Measurements from ENCODE around the gene SCFD2.

The SCFD2 gene

DNA sequence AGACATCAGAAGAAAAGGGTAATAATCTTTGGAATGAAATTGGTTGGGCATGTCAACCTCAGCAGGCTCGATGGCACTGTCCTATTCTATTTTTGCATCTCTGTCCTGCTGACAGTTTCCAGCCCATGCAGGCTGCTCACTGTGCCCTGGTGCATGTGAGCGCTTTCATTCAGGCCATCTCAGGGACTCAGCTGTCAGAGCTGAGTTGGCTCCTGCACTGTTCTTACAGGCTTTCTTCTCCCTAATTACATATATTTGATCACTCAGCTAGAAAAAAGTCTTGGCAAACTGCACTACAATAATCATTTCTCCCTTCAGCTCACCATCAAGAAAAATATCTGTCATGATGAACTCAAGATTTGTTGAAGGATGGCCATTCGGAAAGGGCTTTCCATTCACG is 419.0 kb downstream of the SCFD2 start:
- peak in 1 of 2 experiments; percentile 3 for DNase-seq

DNA sequence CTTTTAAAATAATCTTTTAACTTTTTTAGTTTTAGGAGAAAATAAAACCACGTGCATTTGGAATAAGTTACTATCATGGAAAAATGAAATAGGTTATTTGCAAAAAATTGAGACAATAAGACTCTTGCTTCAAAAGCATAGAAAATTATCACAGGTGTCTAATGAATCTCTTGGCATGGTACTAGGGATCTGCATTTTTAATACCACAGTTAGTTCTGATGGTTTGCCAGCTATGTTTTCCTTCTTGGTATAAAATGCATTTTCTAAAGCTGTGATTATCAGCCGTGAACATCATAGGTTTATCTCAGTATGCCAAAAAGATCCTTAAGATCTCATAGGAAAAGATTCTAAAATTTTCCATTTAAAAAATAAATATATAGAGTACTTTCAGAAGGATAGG is 419.9 kb downstream of the SCFD2 start:
- DNase-seq: no peak

DNA sequence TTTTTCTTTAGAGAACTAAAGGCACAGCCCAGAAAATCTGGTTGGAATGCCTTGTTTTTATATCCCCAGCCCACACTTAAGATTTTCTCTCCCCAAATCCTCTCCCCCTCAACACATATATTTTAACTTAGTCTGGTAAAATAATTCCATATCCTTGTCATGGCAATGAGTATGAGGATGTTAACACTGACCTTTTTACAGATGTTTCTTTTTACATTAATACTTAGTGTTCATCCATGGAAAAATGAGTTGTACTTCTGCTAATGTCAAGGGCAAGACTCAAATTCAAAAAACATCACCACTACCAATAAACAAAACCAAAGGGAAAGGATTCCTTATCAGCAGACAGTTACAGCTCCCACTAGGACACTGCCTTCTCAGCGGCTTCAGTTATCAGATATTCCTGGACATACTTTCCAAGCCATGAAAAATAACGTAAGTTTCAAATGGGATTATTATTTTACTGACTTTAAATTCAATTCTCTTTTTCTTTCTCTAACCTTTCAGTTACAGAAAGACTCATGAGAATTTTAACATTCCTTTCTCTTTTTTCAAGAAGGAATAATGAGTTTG is 420.4 kb downstream of the SCFD2 start:
- no peak for DNase-seq

DNA sequence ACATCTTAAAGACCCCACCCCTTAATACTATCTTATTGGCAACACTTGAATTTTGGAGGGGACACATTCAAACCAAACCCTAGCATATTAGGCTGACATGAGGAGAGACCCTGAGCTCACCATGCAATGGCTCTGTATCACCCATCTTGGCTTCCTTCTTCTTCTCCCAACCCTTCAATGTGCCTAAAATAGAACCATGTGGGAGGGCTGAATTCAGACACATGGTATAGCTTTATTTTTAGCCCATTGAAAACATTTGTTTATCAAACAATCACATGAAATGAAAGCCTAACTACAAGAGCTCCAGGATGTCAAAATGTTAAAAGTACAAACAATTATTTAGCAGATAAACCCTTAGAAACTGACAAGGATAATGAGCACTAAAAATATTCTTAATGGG is 422.2 kb downstream of the SCFD2 start:
- DNase-seq: peak in 1 of 2 experiments; percentile 46

DNA sequence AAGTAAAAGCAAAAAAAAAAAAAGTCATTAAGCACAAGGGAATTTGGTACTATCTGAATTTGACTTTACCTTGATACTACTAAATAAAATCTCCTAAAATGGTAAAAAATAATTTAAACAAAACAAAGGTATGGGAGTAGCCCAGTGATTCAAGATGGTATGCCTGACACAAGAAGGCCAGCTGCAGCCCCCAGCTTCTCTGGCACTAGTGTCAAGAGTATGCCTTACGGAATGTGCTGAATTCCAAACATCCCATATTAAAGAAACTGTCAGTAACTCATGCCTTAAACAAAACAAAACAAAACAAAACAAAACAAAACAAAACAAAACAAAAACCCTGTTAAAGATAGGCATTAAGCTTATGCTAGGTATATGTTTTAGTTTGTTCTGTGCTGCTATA is 422.9 kb downstream of the SCFD2 start:
- DNase-seq: no peak

DNA sequence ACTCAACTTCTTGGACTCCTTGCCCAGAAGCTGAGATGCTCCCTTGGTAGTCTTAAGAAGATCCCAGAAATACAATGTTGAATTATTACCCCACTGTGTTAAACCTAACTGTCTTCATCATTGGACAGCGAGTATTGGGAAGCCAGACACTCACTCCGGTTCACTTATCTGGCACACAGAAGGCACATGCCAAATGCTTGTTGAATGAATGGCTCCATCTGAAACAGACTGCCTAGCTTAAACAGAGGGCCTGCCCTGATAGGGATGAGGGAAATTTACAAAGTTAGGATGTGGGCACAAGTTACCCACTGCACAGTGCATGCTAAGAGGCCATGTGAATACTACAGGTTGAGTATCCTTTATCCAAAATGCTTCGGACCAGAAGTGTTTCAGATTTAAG is 424.4 kb downstream of the SCFD2 start:
- DNase-seq: no peak

DNA sequence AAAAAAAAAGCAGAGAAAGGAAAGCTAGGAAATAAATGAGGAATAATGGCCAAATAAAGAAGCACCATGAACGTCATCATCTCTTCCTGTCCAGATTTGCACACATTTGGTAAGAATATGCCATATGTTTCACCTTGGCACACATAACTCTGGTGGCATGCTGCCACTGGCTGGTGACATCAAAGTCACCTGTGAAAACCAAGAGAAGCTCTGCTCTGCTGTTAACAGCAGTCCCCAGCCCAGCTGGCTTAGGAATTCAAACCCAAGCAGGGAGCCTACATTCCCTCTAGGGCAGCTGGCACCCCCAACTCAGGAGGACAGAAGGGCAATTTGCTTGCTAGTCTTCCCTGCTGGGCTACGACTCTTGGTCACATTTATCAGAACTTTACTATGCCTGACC is 426.1 kb downstream of the SCFD2 start:
- peak in 1 of 2 experiments; percentile 30 for DNase-seq

DNA sequence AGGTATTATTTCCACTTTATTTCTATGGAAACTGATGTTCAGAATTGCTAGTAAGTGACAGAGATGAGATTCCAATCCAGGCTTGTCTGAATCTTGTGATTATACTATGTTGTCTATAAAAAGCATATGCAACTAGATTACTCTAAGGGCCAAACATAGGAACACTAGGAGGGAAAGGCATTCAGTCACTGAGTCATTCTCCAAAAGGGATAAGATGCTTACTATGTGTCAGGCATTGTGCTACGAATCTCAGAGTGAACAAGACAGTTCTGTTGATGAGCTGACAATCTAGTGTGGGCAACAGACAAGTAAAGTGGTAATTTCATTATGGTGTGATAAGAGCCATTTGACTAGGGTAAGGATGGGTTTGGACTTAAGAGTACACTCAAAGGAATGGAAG is 426.5 kb downstream of the SCFD2 start:
- no peak for DNase-seq

DNA sequence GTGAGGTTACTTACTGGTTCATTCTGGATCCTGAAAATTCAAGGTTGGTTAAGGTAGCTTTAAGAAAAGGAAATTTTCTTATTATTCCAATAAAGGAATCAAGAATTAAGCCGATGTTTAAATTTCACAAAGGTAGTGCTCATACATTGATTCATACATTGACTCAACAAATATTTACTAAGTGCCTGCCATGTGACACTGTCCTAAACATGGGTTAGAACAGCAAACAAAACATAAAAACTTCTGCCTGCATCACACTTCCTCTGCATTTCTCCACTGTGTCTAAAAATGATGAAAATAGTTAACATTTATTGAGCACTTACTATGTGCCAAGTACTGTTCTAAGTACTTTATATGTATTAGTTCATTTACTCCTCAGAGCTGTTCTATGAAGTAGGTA is 428.0 kb downstream of the SCFD2 start:
- no peak for DNase-seq

DNA sequence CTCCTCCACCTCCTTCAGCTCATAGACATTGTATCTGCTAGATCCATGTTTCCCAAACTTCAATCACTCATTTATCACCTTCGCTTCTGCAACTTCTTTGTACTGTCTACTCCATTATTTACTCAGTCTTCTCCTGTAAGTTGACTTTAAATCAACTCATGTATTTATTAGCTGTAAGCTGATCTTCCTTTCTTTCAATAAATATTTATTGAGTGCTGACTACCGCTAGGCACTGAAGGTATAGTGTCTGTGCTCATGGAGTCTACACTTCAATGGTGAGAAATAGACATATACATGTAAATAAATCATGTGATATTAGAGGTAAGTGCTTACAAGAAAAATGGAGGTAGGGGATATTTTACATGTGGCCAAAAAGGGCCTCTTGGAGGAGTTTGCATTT is 429.1 kb downstream of the SCFD2 start:
- no peak for DNase-seq

DNA sequence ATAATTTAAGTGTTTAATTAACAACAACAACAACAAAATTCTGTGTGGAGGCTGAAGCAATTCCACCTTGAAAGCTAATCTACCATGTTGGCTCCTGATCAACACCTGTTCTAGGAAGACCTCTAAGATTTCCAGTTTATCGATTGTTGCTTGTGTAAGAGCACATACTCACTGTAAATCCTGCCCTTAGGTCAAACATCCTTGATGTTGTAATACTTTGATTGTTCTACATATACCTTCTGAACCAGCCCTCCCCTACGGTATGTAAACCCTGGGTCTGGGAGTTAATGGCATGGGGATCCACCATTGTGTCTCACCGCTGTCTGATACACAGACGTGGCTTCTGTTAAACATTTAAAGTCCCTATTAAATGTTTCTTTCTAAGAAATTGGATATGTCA is 430.5 kb downstream of the SCFD2 start:
- no peak for DNase-seq

DNA sequence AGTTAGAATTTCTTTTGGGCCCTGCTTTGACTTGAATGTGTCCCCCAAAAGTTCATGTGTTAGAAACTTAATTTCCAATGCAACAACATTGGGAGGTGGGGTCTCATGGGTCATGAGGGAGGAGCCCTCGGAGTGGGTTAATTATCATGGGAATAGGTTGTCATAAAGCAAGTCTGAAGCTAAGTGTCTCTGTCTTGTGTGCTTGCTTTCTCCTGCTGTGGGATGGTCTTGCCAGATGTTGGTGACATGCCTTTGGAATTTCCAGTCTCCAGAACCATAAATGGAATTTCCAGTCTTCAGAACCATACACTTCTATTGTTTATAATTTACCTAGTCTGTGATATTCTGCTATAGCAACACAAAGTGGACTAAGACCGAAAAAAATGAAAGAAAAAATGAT is 432.1 kb downstream of the SCFD2 start:
- no peak for DNase-seq

DNA sequence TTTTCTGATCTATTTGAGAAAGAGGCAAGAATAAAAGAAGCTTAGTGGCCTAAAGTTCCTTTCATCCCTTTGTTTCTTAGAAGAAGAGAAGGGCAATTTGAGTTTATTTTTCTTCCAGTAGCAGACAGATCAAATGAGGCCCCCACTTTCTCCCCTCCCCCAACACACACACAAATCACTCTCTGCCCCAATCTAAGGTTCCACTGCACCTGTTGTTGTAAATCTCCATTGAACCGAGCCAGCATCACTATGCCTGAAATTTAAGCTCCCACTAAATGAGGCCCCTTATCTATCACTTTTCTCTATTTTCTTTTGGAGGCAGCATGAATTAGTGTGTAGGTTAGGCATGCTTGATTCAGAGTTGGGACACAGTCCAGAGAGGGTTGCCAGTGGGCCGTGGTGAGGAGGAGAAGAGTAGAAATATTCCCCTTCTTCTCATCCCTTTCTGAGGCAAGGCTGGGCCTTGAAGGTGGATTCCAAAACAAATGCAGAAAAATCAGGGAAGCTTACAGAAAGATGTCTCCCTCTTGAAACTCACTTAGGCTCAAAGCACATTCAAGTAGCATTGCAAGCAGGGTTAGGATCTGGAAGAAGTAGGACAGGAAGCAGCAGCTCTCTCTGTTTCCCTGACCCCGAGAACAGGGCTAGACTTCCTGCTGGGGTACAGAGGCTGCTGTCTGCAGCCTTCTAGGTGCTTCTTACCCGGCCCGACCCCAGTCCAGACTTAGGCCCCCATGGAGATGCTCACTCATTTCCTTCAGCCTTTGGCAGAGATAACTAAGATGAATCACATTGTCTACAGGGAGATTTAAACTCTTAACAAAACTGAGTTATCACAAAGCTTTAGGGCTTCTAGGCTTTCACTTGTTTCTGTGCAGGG is 433.0 kb downstream of the SCFD2 start:
- DNase-seq: no peak

DNA sequence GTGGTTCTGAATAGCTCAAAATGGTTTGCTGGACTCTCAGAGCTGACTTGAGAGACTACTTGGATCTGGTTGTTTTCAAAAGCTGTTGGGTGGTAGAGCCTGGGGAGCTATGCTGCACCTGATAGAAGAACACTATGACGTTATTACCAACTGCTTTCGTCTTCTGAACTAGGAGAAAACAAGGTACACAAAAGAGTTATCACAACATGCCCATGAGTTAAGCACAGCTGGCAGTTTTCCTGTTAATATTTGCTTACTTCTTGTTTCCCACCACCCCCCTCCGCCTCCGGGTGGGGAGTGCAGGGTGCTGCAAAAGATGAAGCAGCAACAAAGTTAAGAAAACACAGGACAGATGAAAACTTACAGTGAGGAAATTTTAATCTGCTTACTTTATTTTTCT is 434.6 kb downstream of the SCFD2 start:
- DNase-seq: peak in 1 of 2 experiments; percentile 30

DNA sequence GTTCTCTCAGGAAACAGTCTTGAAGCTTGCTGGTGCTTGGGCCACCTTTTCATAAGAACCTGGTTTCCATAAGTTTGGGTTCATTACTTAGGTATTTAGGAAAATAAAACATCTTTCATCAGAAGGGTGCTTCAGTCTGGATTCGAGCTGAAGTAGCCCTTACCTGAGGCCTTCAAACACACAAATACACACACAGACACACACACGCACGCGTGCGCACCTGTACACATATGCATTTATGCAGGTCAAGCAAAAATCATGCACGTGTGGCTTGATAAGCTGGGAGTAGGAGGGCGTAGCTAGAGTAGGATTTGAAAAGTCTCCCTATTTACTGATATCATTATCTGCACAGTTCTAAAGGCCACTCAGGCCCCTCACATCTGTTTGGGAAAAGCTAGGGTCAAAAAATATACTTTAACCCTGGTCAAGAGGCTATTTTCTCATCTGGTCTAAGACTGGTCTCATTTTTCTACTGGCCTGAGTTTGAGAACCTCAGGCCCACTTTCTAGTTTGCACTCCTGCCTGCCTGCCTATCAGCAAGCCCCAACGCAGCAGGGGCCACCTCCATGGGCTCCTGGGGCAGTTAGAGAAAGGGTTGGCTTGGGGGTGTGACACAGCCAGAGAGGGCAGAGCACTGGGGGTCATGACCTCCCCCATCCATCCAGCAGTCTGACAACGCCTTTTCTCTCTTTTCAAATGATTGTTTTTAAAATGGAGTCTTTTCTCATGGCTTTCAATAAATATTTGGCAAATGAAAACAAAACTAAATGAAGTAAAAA is 439.5 kb downstream of the SCFD2 start:
- no peak for DNase-seq

DNA sequence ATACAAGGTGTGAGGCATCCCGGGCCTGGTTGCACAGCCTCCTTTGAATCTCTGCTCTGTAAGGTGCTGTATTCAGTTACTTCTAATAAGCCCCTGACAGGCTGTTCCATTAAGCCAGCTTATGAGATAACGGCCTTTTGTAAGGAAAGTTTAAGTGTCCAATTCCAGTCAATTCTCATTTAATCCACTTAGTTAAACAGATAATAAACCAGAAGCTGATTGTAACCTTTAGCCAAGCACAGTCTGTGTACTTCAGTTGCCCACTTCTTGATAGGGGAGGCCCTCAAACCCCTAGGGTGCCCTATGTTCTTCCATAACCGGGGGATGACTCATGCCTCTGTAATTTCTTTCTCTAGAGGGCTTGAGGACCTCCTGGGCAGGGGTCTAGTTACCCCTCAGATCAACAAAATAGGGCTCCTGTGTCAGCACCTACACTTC is 440.3 kb downstream of the SCFD2 start:
- DNase-seq: peak in 1 of 2 experiments; percentile 45

DNA sequence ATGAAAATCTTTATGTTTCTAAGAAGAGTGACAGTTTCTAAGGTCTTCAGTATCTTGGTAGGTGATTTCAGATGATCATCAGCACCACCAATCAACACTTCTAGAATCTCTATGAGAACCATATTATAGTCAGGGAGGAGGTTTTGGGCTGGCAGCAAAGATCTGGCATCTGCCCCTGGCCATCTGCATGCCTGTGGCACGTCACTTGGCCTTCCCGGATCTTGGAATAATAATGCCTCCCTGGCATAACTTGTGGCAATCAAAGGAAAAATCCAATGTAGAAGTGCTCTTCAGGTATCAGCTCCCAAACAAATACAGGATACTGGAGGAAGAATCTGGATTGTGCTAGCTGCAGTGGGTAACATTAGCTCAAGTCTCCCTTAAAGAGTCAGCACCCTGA is 446.4 kb downstream of the SCFD2 start:
- DNase-seq: no peak

DNA sequence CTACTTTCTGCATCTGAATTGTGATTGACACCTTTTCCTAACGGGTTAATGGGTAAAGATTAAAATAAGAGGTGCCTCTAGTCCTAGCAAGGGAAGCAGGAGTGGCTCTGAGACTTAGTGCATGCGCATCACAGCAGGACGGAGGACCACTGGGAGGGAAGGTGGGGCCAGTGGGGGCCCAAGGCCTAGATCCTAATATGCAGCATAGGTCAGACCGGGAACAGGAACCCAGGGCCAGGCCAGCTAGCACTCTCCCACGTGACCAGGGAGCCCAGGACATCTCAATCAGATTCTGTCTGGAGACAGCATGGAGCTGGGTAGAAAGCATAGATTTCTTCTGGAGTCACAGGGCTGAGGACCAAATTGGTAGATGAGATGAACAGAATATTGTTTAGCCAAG is 448.0 kb downstream of the SCFD2 start:
- DNase-seq: no peak

DNA sequence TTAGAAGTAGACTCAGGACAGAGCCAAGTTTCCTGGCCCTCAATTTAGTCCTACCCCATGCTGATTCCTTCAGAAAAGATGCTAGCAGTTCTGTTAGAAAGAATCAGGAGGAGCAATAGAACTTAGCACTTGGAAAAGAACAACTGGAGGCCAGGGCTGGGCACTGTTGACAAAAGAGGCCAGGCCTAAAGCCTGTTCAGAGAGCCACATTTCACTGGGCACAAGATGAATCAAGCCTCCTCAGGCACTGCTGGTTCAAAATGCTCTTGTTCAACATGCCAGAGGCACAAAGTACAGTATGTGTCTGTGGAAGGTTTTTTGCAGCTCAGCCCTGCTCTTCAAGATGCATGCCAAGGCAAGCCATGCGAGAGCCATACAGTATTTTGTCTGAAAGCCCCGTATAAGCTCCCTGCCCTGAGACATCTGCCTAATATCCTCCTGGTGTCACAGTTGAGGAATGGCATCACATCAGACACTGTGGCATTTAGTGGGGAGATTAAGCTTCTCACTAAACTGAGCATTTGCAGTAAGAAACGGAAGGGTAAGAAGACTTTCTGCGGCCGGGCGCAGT is 450.0 kb downstream of the SCFD2 start:
- DNase-seq: no peak

DNA sequence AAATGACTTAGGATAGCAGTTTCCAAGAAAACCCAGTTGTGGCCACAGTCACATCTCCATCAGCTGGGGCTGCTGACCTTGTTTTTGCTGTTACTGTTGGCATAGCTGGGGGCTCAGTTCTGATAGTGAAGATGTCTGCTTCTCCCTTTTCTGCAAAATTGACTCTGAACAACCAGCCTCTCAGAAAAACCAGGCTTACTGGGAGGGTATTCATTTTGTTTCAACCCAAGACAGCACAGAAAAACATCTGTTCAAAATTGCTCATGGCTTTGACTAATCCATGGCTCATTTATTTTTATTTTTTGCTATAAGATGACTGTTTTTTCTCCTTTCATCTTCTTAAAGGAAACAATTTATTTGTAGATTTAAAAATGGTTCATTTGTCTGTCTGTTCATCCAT is 450.7 kb downstream of the SCFD2 start:
- no peak for DNase-seq

DNA sequence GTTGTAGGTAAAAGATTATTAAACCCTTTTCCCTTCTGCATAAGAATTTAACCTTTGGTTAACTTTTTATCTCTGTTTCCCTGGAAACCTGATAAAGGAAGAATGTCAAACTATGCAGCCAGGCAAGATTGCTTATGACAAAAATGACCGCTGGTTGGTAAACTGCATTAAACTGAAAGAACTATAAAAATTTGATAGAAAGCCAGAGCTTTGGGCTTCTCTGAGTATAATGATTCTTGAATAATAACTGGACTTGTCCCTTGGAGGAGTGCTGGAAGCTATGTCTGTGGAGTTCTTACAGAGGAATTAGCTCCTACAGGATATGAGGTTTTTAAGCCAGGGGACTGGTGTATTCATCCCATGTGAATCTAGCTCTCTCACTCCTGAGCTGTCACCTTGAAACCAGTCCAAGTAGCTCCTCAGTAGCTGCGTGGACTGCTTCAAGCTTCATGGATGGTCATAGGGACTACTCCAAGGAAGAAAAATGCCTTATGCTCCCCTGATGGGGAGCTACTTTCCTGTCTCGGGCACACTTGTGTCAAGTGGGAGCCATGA is 451.7 kb downstream of the SCFD2 start:
- DNase-seq: no peak

DNA sequence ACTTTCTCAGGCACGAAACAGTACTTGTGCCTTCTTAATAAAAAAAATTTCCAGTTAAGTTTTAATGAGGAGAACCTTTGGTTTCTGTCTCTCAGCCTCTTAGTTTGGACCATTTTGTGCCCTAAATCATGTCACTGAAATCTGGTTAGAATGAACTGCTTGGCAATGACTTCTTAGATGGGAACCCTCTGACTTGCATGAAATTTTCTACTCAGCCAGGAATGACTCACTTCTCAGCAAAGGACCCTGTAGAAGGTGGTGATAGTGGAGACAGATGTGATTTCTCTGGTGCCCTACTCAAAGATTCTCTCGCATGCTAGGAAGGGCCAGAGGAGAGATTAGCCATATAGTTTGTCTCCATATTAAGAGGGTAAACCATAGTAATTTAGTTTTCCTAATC is 453.3 kb downstream of the SCFD2 start:
- DNase-seq: no peak

DNA sequence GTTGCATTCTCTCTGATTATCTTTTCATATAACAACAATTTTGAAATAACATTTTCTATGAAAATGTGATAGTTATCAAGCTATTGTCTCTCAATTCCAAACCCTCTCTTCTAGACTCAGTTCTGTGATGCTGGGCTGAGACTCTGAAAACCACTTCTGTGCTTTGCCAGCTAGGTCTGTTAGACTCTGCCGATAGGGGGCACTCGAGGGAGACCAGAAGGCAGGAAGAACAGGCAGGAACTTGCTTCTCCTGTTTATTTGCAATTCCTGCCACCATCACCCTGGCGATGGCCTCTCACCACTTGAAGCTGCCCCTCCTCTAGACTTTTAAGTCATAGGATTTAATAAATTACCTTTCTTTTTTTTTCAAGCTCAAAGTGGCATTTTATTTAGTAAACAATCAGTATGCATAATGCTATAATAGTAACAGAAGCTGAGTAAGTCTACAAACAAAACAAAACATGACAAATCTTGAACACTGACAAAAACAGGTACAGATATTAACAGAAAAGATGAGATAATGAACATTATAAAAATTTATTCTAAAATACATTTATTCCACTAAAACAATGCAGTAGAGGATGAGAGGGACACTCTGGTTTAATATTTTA is 454.1 kb downstream of the SCFD2 start:
- peak; percentile 73 to 81 for DNase-seq
